Thyroid gland (tissue), 4 donors: ENCODE results near the gene KCNIP1. TPM values are rescaled to one million over a fixed set of nuclear protein-coding genes. Genes with fewer than 3 reads are reported as not detected.

Source experiments
- DNase-seq, 2 donors: peaks; one replicate each; pipeline ENCODE4 v3.0.0-alpha.2; 2019
- H3K27ac ChIP-seq, 3 donors: fragments of 200-600 bp; sonication (generic); 1 replicate in 2 of 3; 2 replicates in 1 of 3; pipeline ENCODE4 v1.5.1; 2016 to 2019; ENCODE audit warnings: mild to moderate bottlenecking in 1 of 3, moderate library complexity in 1 of 3
- H3K27me3 ChIP-seq: fragments of 200-600 bp; sonication (generic); one replicate; pipeline ENCODE4 v1.5.1; 2019
- H3K36me3 ChIP-seq, 2 donors: fragments of 200-600 bp; sonication (generic); one replicate each; pipeline ENCODE4 v1.5.1; 2016 to 2019
- H3K4me1 ChIP-seq, 2 donors: fragments of 200-600 bp; sonication (generic); one replicate each; pipeline ENCODE4 v1.5.1; 2017 to 2019
- H3K4me3 ChIP-seq, 3 donors: fragments of 200-600 bp; sonication (generic); replicated peaks in 1 of 3; 1 replicate in 2 of 3; 2 replicates in 1 of 3; pipeline ENCODE4 v1.5.1; 2016; ENCODE audit warnings: mild to moderate bottlenecking in 1 of 3
- H3K9me3 ChIP-seq: fragments of 200-600 bp; sonication (generic); one replicate; pipeline ENCODE4 v1.5.1; 2017
- POLR2A ChIP-seq, 2 donors: fragments of 450-650 bp; IDR thresholded peaks; one replicate each; pipeline ENCODE4 v1.6.1; 2017; ENCODE audit warnings: antibody characterized with exemption in 2 of 2, mild to moderate bottlenecking in 2 of 2, moderate library complexity in 1 of 2
- WGBS, 2 donors: methylation state at CpG; one replicate each; pipeline ENCODE4 v1.1.5; 2017; 5-methylcytosine and 5-hydroxymethylcytosine counted together
- intact Hi-C: fragments of 100-400 bp; cut with DNase I; formaldehyde crosslinking; loops from one replicate; pipeline ENCODE4 v1.15.1; 2023
- total RNA-seq, 4 donors: library from RNA; depleted of rRNA; stranded (reverse); fragments of >200 nt; gene quantifications; one replicate each; pipeline ENCODE4 v1.2.3, GENCODE V29; 2016
- TF ChIP-seq, protein P1 (sequence below), 6 experiments: fragments of 200-600 bp in 3 of 6; fragments of 450-650 bp in 3 of 6; sonication (generic) in 3 of 6; IDR thresholded peaks; one replicate each; pipeline ENCODE4 v1.5.1; 2016 to 2019; ENCODE audit warnings: antibody characterized with exemption in 6 of 6, mild to moderate bottlenecking in 2 of 6, inconsistent platforms in 1 of 6, moderate library complexity in 1 of 6

KCNIP1 gene
- total RNA-seq, 4 donors from 2014 or later = 0.54 to 1.7 TPM; not detected in 2

DNA sequence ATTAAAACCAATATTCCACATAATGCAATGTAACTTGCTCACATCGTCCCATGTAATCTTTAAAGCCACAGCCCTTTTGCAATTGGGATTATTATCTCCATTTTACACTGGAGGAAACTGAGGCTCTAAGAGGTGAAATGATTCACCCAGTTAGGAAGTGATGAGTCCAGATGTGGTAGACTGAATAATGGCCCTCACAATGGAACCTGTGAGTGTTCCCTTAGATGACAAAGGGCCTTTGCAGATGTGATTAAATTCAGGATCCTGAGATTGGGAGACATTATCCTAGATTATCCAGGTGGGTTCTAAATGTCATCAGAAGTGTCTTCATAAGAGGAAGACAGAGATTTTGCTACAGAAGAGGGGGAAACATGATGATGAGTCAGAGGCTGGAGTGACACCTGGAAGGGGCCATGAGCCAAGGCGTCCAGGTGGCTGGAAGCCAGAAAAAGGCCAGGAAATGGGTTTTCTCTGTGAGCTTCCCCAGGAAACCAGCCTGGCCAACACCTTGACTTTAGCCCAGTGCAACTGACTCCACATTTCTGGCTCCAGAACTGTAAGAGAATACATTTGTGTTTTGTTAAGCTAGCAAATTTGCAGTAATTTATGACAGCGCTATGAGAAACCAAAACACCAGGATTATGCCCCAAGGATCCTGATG is 139.1 kb downstream of the KCNIP1 start:
- no peaks in the 10 kb centered on the region for H3K4me1 ChIP-seq
- no peak for TF ChIP-seq POLR2A (IDR thresholded peaks at IDR 0.05)
- TF ChIP-seq, protein P1, sequence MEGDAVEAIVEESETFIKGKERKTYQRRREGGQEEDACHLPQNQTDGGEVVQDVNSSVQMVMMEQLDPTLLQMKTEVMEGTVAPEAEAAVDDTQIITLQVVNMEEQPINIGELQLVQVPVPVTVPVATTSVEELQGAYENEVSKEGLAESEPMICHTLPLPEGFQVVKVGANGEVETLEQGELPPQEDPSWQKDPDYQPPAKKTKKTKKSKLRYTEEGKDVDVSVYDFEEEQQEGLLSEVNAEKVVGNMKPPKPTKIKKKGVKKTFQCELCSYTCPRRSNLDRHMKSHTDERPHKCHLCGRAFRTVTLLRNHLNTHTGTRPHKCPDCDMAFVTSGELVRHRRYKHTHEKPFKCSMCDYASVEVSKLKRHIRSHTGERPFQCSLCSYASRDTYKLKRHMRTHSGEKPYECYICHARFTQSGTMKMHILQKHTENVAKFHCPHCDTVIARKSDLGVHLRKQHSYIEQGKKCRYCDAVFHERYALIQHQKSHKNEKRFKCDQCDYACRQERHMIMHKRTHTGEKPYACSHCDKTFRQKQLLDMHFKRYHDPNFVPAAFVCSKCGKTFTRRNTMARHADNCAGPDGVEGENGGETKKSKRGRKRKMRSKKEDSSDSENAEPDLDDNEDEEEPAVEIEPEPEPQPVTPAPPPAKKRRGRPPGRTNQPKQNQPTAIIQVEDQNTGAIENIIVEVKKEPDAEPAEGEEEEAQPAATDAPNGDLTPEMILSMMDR (IDR thresholded peaks at IDR 0.05) = no peak
- H3K27ac ChIP-seq = no peak overlapping the region
- H3K4me3 ChIP-seq = no peak overlapping the region
- H3K27me3 ChIP-seq = no peaks in the 10 kb centered on the region
- intact Hi-C loops = no loop called here
- no peaks in the 10 kb centered on the region for H3K9me3 ChIP-seq
- DNase-seq = no peak
- 49 to 54% methylated on average over 3 of the region's 3 CpGs for WGBS, 2 donors
- H3K36me3 ChIP-seq = no peaks in the 10 kb centered on the region

DNA sequence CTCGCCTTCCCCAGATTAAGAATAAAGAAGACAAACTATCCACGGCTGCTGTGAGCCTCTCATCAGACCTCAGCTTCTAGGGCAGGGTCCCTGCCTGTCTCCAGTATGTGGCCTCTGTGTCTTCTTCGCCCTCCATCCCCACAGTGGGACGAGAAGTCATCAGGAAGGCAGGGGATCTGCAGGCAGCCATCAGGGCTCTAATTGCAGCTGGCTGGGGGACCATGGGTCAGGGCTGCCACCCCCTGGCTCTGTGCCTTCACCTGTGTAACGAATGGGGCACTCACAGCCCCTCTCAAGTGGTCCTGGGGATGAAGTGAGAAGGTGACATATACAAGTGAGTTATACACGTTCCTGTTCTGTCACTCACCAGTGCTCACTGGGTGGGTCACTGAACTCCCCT is 139.8 kb downstream of the KCNIP1 start:
- Histone ChIP-seq H3K9me3 (no peaks in the 10 kb centered on the region), H3K4me1 (no peaks in the 10 kb centered on the region), H3K36me3 (no peaks in the 10 kb centered on the region), H3K27me3 (no peaks in the 10 kb centered on the region), H3K4me3 (no peak overlapping the region), H3K27ac (no peak overlapping the region)
- WGBS, 2 donors = 55 to 59% methylated on average over 4 to 6 of the region's 6 CpGs
- DNase-seq = no peak
- TF ChIP-seq, protein P1 (IDR thresholded peaks at IDR 0.05) = no peak
- no peak for TF ChIP-seq POLR2A (IDR thresholded peaks at IDR 0.05)
- intact Hi-C loops = no loop called here

DNA sequence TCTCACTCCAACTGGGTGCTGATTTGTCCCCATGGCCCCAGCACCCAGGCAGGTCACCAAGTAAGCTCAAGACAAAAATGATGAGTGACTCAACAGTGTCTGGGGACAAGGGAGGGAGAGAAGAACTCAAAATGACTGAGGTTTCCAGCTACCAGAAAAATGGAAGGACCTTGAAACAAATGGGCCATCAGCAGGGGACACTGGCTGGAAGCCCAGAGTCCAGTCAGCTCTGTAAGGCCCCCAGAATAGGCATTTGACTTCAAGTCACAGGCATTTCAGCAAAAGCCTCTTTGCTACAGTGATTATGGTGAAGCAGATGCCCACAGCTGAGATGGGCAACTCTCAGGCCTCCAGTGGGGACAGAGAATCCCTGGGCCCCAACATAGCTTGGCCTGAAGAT is 140.7 kb downstream of the KCNIP1 start:
- H3K27ac ChIP-seq = no peak overlapping the region
- no peak for TF ChIP-seq POLR2A (IDR thresholded peaks at IDR 0.05)
- TF ChIP-seq, protein P1 (IDR thresholded peaks at IDR 0.05) = no peak
- no peak for DNase-seq
- H3K9me3 ChIP-seq = no peaks in the 10 kb centered on the region
- no peak overlapping the region for H3K4me3 ChIP-seq
- intact Hi-C loops = no loop called here
- no peaks in the 10 kb centered on the region for H3K36me3 ChIP-seq
- no peaks in the 10 kb centered on the region for H3K27me3 ChIP-seq
- H3K4me1 ChIP-seq = no peaks in the 10 kb centered on the region

DNA sequence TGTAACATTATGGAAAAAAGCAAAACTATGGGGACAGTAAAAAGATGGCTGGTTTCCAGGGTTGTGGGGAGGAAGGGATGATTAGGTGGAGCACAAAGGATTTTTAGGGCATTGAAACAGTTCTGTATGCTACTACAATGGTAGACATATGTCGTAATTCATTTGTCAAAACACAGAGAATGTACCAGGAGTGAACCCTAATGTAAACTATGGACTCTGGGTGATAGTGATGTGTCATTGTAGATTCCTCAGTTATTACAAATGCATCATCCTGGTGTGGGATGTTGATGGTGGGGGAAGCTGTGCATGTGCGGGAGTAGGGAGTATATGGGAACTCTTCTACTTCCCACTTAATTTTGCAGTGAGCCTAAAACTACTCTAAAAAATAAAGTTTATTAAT is 144.7 kb downstream of the KCNIP1 start:
- WGBS, 2 donors = 91 to 95% methylated on average over 2 of the region's 2 CpGs
- no peak overlapping the region for H3K27ac ChIP-seq
- no peak overlapping the region for H3K4me3 ChIP-seq
- H3K9me3 ChIP-seq = no peaks in the 10 kb centered on the region
- no peaks in the 10 kb centered on the region for H3K36me3 ChIP-seq
- H3K27me3 ChIP-seq = no peaks in the 10 kb centered on the region
- intact Hi-C loops = no loop called here
- TF ChIP-seq, protein P1 (IDR thresholded peaks at IDR 0.05) = no peak
- no peak for TF ChIP-seq POLR2A (IDR thresholded peaks at IDR 0.05)
- H3K4me1 ChIP-seq = no peaks in the 10 kb centered on the region
- DNase-seq = no peak

DNA sequence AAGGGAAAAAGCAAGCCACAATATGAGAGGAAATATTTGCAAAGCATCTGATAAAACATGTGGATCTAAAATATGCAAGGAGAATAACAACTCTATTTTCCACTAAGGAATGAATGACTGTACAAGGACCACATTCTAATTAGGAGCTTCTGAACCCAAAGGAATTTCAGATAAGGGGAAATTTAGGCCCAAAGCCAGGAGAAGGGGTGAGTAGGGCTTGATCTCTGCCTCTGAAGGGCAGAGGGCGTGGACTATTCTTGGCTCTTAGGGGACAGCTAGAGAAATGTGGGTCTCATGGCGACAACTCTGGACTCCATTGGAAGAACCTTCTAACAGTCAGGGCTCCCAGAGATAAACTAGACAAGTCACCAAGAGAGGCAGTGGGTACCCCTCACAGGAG is 147.0 kb downstream of the KCNIP1 start:
- WGBS, 2 donors = 84 to 91% methylated on average over 2 of the region's 2 CpGs
- no peaks in the 10 kb centered on the region for H3K27me3 ChIP-seq
- no peak overlapping the region for H3K4me3 ChIP-seq
- no peak overlapping the region for H3K27ac ChIP-seq
- H3K36me3 ChIP-seq = no peaks in the 10 kb centered on the region
- no peaks in the 10 kb centered on the region for H3K9me3 ChIP-seq
- no peaks in the 10 kb centered on the region for H3K4me1 ChIP-seq
- no peak for DNase-seq
- TF ChIP-seq POLR2A (IDR thresholded peaks at IDR 0.05) = no peak
- TF ChIP-seq, protein P1 (IDR thresholded peaks at IDR 0.05) = no peak
- intact Hi-C loops = no loop called here
